Liver (tissue), 3 donors: ENCODE measurements around the gene PIP5KL1.

ENCODE experiments used
- ATF3 ChIP-seq: IDR thresholded peaks from 2 replicates; pipeline ENCODE4 v1.6.1; 2016; ENCODE audit warnings: antibody characterized with exemption
- MAX ChIP-seq: IDR thresholded peaks from 2 replicates; pipeline ENCODE4 v1.6.1; 2016; ENCODE audit warnings: antibody characterized with exemption
- RAD21 ChIP-seq, 2 donors: IDR thresholded peaks; 2 replicates each; pipeline ENCODE4 v1.6.1; 2016; ENCODE audit warnings: antibody characterized with exemption in 2 of 2, mild to moderate bottlenecking in 2 of 2
- REST ChIP-seq: IDR thresholded peaks from 2 replicates; pipeline ENCODE4 v1.6.1; 2016; ENCODE audit warnings: antibody characterized with exemption, mild to moderate bottlenecking
- RXRA ChIP-seq, 2 donors: IDR thresholded peaks; 2 replicates each; pipeline ENCODE4 v1.6.1; 2017 to 2018; ENCODE audit warnings: antibody characterized with exemption in 2 of 2, mild to moderate bottlenecking in 1 of 2
- TF ChIP-seq, protein P1 (sequence below): fragments of 150-350 bp; IDR thresholded peaks from 2 replicates; pipeline ENCODE4 v1.5.1; 2017; ENCODE audit warnings: improper control_type of control experiment, low read depth, low read length; ENCODE audit not compliant: missing input control
- donor health status: healthy.
- donor health status: healthy.

- TF ChIP-seq, protein P1, sequence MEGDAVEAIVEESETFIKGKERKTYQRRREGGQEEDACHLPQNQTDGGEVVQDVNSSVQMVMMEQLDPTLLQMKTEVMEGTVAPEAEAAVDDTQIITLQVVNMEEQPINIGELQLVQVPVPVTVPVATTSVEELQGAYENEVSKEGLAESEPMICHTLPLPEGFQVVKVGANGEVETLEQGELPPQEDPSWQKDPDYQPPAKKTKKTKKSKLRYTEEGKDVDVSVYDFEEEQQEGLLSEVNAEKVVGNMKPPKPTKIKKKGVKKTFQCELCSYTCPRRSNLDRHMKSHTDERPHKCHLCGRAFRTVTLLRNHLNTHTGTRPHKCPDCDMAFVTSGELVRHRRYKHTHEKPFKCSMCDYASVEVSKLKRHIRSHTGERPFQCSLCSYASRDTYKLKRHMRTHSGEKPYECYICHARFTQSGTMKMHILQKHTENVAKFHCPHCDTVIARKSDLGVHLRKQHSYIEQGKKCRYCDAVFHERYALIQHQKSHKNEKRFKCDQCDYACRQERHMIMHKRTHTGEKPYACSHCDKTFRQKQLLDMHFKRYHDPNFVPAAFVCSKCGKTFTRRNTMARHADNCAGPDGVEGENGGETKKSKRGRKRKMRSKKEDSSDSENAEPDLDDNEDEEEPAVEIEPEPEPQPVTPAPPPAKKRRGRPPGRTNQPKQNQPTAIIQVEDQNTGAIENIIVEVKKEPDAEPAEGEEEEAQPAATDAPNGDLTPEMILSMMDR = no peak
- TF ChIP-seq REST (no peak), RAD21 (IDR thresholded peaks at IDR 0.05) (no peak), RXRA (IDR thresholded peaks at IDR 0.05) (no peak), MAX (no peak), ATF3 (no peak)
These were observed 4.4 kb upstream of the PIP5KL1 start for GRCh38 chr9:127934986-127935385.
